Testis (tissue), 3 donors: ENCODE measurements around the gene SPATA46. TPM values are rescaled to one million over a fixed set of nuclear protein-coding genes. Genes with fewer than 3 reads are reported as not detected.
A peak's percentile ranks its signal among the peaks of the same experiment; 100 is the strongest.

Experiments
- DNase-seq: peaks from one replicate; pipeline ENCODE4 v3.0.0-alpha.2; 2019
- H3K27ac ChIP-seq, 2 donors: fragments of 200-600 bp; sonication (generic); one replicate each; pipeline ENCODE4 v1.5.1; 2019
- H3K27me3 ChIP-seq: fragments of 200-600 bp; sonication (generic); one replicate; pipeline ENCODE4 v1.5.1; 2019
- H3K36me3 ChIP-seq: fragments of 200-600 bp; sonication (generic); one replicate; pipeline ENCODE4 v1.5.1; 2017; ENCODE audit warnings: low read depth; ENCODE audit errors: missing control alignments
- H3K4me1 ChIP-seq: fragments of 200-600 bp; sonication (generic); one replicate; pipeline ENCODE4 v1.5.1; 2019
- H3K4me3 ChIP-seq, 2 donors: fragments of 200-600 bp; sonication (generic); one replicate each; pipeline ENCODE4 v1.5.1; 2017 to 2019
- H3K9me3 ChIP-seq: fragments of 200-600 bp; sonication (generic); one replicate; pipeline ENCODE4 v1.5.1; 2017
- CTCF ChIP-seq, 3 experiments: fragments of 450-650 bp in 2 of 3; fragments of 200-600 bp in 1 of 3; sonication (generic) in 1 of 3; IDR thresholded peaks; one replicate each; pipeline ENCODE4 v1.5.1; 2016 to 2019; ENCODE audit warnings: antibody characterized with exemption in 3 of 3, mild to moderate bottlenecking in 2 of 3, moderate library complexity in 1 of 3
- POLR2A ChIP-seq: fragments of 450-650 bp; IDR thresholded peaks from one replicate; pipeline ENCODE4 v1.6.1; 2017; ENCODE audit warnings: antibody characterized with exemption, mild to moderate bottlenecking, moderate library complexity
- WGBS, 2 donors: methylation state at CpG; one replicate each; pipeline ENCODE4 v1.1.5; 2018; 5-methylcytosine and 5-hydroxymethylcytosine counted together
- intact Hi-C: fragments of 100-400 bp; cut with DNase I; formaldehyde crosslinking; loops from one replicate; pipeline ENCODE4 v1.15.1; 2023; ENCODE audit warnings: low total_unique reads
- polyA plus RNA-seq: library from polyadenylated mRNA; stranded (reverse); fragments of 350-450 nt; fragmentation: Illumina TruSeq; extraction: RNeasy Lipid Tissue Mini Kit (QIAGEN cat#74804); gene quantifications from one replicate; pipeline ENCODE4 v1.2.3, GENCODE V29; 2014; ENCODE audit warnings: low read depth, low replicate concordance; ENCODE audit not compliant: insufficient read depth
- total RNA-seq, 2 donors: library from RNA; depleted of rRNA; stranded (reverse); fragments of >200 nt; gene quantifications; one replicate each; pipeline ENCODE4 v1.2.3, GENCODE V29; 2016

Gene SPATA46
- total and polyA plus RNA-seq, 3 donors from 2014 or later = 12.7 to 72.9 (median 20.0) TPM

GRCh38 chr1:162367772-162368171 lies 8.9 kb downstream of the SPATA46 start:
- no peak for DNase-seq
- Histone ChIP-seq H3K9me3 (no peaks in the 10 kb centered on the region), H3K4me3 (no peak overlapping the region), H3K27ac (no peak overlapping the region), H3K27me3 (no peaks in the 10 kb centered on the region), H3K36me3 (no peaks in the 10 kb centered on the region), H3K4me1 (no peaks in the 10 kb centered on the region)
- WGBS, 2 donors = 60 to 62% methylated on average over 10 of the region's 10 CpGs
- intact Hi-C loops = no loop called here
- TF ChIP-seq POLR2A = no peak
- TF ChIP-seq CTCF (IDR thresholded peaks at IDR 0.05) = no peak

GRCh38 chr1:162367073-162367472 lies 9.6 kb downstream of the SPATA46 start:
- Histone ChIP-seq H3K4me1 (no peaks in the 10 kb centered on the region), H3K36me3 (no peaks in the 10 kb centered on the region), H3K27me3 (no peaks in the 10 kb centered on the region), H3K9me3 (no peaks in the 10 kb centered on the region), H3K4me3 (peak overlapping the region in 1 of 2 donors; percentile 48), H3K27ac (no peak overlapping the region)
- 77 to 79% methylated on average over 20 to 36 of the region's 36 CpGs for WGBS, 2 donors
- TF ChIP-seq CTCF (IDR thresholded peaks at IDR 0.05) (no peak), POLR2A (no peak)
- DNase-seq = no peak
- intact Hi-C loops = no loop called here

GRCh38 chr1:162366671-162367070 lies 10.0 kb downstream of the SPATA46 start:
- TF ChIP-seq CTCF (IDR thresholded peaks at IDR 0.05) (no peak), POLR2A (no peak)
- H3K27ac ChIP-seq = no peak overlapping the region

GRCh38 chr1:162366149-162366548 lies 10.5 kb downstream of the SPATA46 start:
- Histone ChIP-seq H3K36me3 (no peaks in the 10 kb centered on the region), H3K27ac (no peak overlapping the region), H3K4me3 (no peak overlapping the region), H3K27me3 (no peaks in the 10 kb centered on the region), H3K4me1 (no peaks in the 10 kb centered on the region), H3K9me3 (no peaks in the 10 kb centered on the region)
- 63 to 65% methylated on average over 4 of the region's 4 CpGs for WGBS, 2 donors
- TF ChIP-seq POLR2A (no peak), CTCF (IDR thresholded peaks at IDR 0.05) (no peak)
- DNase-seq = no peak
- intact Hi-C loops = no loop called here

More at GRCh38 chr1:162366671-162367070, 10.0 kb downstream of the SPATA46 start:
- WGBS, 2 donors = 42 to 70% methylated on average over 9 of the region's 9 CpGs
- H3K4me1 ChIP-seq = no peaks in the 10 kb centered on the region
- DNase-seq = no peak
- H3K4me3 ChIP-seq = peak overlapping the region in 1 of 2 donors; percentile 48
- H3K27me3 ChIP-seq = no peaks in the 10 kb centered on the region
- H3K9me3 ChIP-seq = no peaks in the 10 kb centered on the region
- H3K36me3 ChIP-seq = no peaks in the 10 kb centered on the region
- intact Hi-C loops = no loop called here

GRCh38 chr1:162365284-162366020 lies 11.2 kb downstream of the SPATA46 start:
- Histone ChIP-seq H3K4me1 (no peaks in the 10 kb centered on the region), H3K36me3 (no peaks in the 10 kb centered on the region), H3K4me3 (no peak overlapping the region), H3K27ac (no peak overlapping the region), H3K9me3 (no peaks in the 10 kb centered on the region), H3K27me3 (no peaks in the 10 kb centered on the region)
- TF ChIP-seq POLR2A (no peak), CTCF (IDR thresholded peaks at IDR 0.05) (no peak)
- WGBS, 2 donors = 89 to 97% methylated on average over 9 to 10 of the region's 10 CpGs
- intact Hi-C loops = no loop called here
- DNase-seq = no peak
